Upper lobe of left lung (tissue), 4 donors: ENCODE results near the gene SNN.

Experiments used
- POLR2A ChIP-seq, 4 donors: fragments of 450-650 bp; IDR thresholded peaks; one replicate each; pipeline ENCODE4 v1.5.1; 2016 to 2017; ENCODE audit warnings: antibody characterized with exemption in 4 of 4, mild to moderate bottlenecking in 2 of 4
- POLR2AphosphoS5 ChIP-seq, 2 donors: sonication (generic); formaldehyde crosslinking; IDR thresholded peaks; one replicate each; pipeline ENCODE4 v1.5.1; 2017; ENCODE audit warnings: antibody characterized with exemption in 2 of 2
- TF ChIP-seq, protein P1 (sequence below), 6 experiments: fragments of 450-650 bp in 4 of 6; fragments of 200-600 bp in 2 of 6; sonication (generic) in 2 of 6; IDR thresholded peaks; one replicate each; pipeline ENCODE4 v1.5.1; 2016 to 2019; ENCODE audit warnings: antibody characterized with exemption in 6 of 6

DNA sequence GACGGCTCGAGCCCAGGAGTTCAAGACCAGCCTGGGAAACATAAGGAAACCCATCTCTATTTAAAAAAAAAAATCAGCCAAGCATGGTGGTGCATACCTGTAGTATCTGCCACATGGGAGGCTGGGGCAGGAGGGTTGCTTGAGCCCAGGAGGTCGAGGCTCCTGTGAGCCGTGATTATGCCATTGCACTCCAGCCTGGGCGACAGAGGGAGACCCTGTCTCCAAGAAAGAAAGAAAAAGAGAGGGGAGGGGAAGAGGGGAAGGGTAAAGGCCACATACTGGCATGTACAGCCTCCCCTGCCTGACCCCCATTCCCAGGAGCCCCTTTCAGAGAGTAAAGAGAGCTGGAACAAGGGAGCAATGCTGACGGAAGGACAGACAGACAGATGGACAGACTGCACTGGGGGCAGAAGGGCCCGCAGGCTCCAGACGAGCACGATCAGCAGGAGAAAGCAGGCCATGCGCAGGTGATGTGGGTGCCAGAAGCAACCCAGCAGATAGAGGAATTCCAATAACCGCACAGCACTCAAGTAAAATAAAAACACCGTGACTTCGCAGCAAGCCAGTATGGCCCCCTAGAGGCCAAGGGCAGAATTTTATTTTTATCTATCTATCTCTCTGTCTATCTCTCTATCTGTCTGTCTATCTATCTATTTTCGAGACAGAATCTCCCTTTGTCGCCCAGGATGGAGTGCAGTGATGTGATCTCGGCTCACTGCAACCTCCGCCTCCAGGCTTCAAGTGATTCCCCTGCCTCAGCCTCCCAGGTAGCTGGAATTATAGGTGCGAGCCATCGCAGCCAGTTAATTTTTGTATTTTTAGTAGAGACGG lies 27.1 kb upstream of the SNN start:
- TF ChIP-seq POLR2AphosphoS5 (IDR thresholded peaks at IDR 0.05) (no peak), POLR2A (IDR thresholded peaks at IDR 0.05) (no peak)
- TF ChIP-seq, protein P1, sequence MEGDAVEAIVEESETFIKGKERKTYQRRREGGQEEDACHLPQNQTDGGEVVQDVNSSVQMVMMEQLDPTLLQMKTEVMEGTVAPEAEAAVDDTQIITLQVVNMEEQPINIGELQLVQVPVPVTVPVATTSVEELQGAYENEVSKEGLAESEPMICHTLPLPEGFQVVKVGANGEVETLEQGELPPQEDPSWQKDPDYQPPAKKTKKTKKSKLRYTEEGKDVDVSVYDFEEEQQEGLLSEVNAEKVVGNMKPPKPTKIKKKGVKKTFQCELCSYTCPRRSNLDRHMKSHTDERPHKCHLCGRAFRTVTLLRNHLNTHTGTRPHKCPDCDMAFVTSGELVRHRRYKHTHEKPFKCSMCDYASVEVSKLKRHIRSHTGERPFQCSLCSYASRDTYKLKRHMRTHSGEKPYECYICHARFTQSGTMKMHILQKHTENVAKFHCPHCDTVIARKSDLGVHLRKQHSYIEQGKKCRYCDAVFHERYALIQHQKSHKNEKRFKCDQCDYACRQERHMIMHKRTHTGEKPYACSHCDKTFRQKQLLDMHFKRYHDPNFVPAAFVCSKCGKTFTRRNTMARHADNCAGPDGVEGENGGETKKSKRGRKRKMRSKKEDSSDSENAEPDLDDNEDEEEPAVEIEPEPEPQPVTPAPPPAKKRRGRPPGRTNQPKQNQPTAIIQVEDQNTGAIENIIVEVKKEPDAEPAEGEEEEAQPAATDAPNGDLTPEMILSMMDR (IDR thresholded peaks at IDR 0.05): peak; percentile 68 to 89 (median 78)
